Muscle of leg (tissue), 11 donors: ENCODE measurements around the gene FGGY. TPM values are rescaled to one million over a fixed set of nuclear protein-coding genes. Genes with fewer than 3 reads are reported as not detected.

Source experiments
- DNase-seq: peaks from one replicate; pipeline ENCODE4 v3.0.0; 2013
- H3K27ac ChIP-seq: one replicate; pipeline ENCODE4 v1.5.1; 2013; ENCODE audit warnings: mild to moderate bottlenecking, low read length, control low read depth
- H3K27me3 ChIP-seq: one replicate; pipeline ENCODE4 v1.6.1; 2013; ENCODE audit warnings: low read length; ENCODE audit not compliant: control insufficient read depth, insufficient read depth
- H3K36me3 ChIP-seq: one replicate; pipeline ENCODE4 v1.6.1; 2013; ENCODE audit warnings: low read length; ENCODE audit not compliant: control insufficient read depth, insufficient read depth
- H3K4me1 ChIP-seq: one replicate; pipeline ENCODE4 v1.6.1; 2013; ENCODE audit warnings: low read length; ENCODE audit not compliant: control insufficient read depth, insufficient read depth
- H3K4me3 ChIP-seq: one replicate; pipeline ENCODE4 v1.5.1; 2013; ENCODE audit warnings: low read length, control low read depth
- H3K9me3 ChIP-seq: replicated peaks from 2 replicates; pipeline ENCODE4 v1.6.1; 2013; ENCODE audit warnings: low read depth, low read length; ENCODE audit not compliant: control insufficient read depth
- WGBS: methylation state at CpG from one replicate; pipeline ENCODE4 v1.1.5; 2013; ENCODE audit warnings: missing lambda C conversion rate; ENCODE audit not compliant: insufficient coverage; 5-methylcytosine and 5-hydroxymethylcytosine counted together
- polyA plus RNA-seq, 8 donors: library from polyadenylated mRNA; unstranded; fragments of 120-200 nt; gene quantifications; one replicate each; pipeline versions ENCODE4 v1.2.1 to v1.2.3, GENCODE V29; 2013; ENCODE audit warnings: inconsistent platforms in 1 of 8, low replicate concordance in 1 of 8; ENCODE audit not compliant: insufficient read length in 8 of 8, insufficient read depth in 1 of 8
- total RNA-seq: library from RNA; stranded (reverse); fragments of 120-200 nt; gene quantifications from one replicate; pipeline ENCODE4 v1.2.4, GENCODE V29; 2013

FGGY gene
- total and polyA plus RNA-seq, 9 donors = 8.0 to 23.7 (median 12.7) TPM

- 47% methylated on average over 3 of the region's 4 CpGs for WGBS
- Histone ChIP-seq H3K4me3 (no peak overlapping the region), H3K27ac (peak overlapping the region; percentile 33), H3K4me1 (peaks cover 9% of the 10 kb centered on the region), H3K27me3 (no peaks in the 10 kb centered on the region), H3K9me3 (no peaks in the 10 kb centered on the region), H3K36me3 (no peaks in the 10 kb centered on the region)
- peak; percentile 37 for DNase-seq
Measured at GRCh38 chr1:59265622-59266021, 31.3 kb upstream of the FGGY start.

- Histone ChIP-seq H3K27ac (peak overlapping the region; percentile 62), H3K36me3 (no peaks in the 10 kb centered on the region), H3K4me1 (peaks cover 7% of the 10 kb centered on the region), H3K27me3 (no peaks in the 10 kb centered on the region), H3K4me3 (no peak overlapping the region), H3K9me3 (no peaks in the 10 kb centered on the region)
- WGBS = no CpG with 5 or more reads among the region's 4 CpGs
- peak; percentile 85 for DNase-seq
Measured at GRCh38 chr1:59266180-59266926, 30.5 kb upstream of the FGGY start.

- DNase-seq = no peak
- Histone ChIP-seq H3K4me3 (no peak overlapping the region), H3K36me3 (no peaks in the 10 kb centered on the region), H3K4me1 (peaks cover 5% of the 10 kb centered on the region), H3K9me3 (no peaks in the 10 kb centered on the region), H3K27me3 (no peaks in the 10 kb centered on the region), H3K27ac (peak overlapping the region; percentile 62)
Measured at GRCh38 chr1:59266927-59267293, 30.0 kb upstream of the FGGY start.

- no peaks in the 10 kb centered on the region for H3K36me3 ChIP-seq
- 100% methylated on average over 1 of the region's 1 CpG for WGBS
Measured at GRCh38 chr1:59268406-59268805, 28.5 kb upstream of the FGGY start.

GRCh38 chr1:59271561-59272260 lies 25.2 kb upstream of the FGGY start:
- Histone ChIP-seq H3K36me3 (no peaks in the 10 kb centered on the region), H3K27ac (no peak overlapping the region), H3K4me1 (peaks cover 2% of the 10 kb centered on the region), H3K9me3 (no peaks in the 10 kb centered on the region), H3K4me3 (no peak overlapping the region), H3K27me3 (no peaks in the 10 kb centered on the region)
- peak; percentile 75 for DNase-seq
- no CpG with 5 or more reads among the region's 2 CpGs for WGBS

More at GRCh38 chr1:59268406-59268805, 28.5 kb upstream of the FGGY start:
- no peak for DNase-seq
- Histone ChIP-seq H3K9me3 (no peaks in the 10 kb centered on the region), H3K27me3 (no peaks in the 10 kb centered on the region), H3K4me1 (peaks cover 5% of the 10 kb centered on the region), H3K27ac (no peak overlapping the region), H3K4me3 (no peak overlapping the region)

- no peaks in the 10 kb centered on the region for H3K9me3 ChIP-seq
- no peaks in the 10 kb centered on the region for H3K4me1 ChIP-seq
- H3K27ac ChIP-seq = no peak overlapping the region
- H3K36me3 ChIP-seq = no peaks in the 10 kb centered on the region
- no CpG with 5 or more reads among the region's 1 CpG for WGBS
- no peaks in the 10 kb centered on the region for H3K27me3 ChIP-seq
- no peak overlapping the region for H3K4me3 ChIP-seq
- peak; percentile 31 for DNase-seq
Measured at GRCh38 chr1:59272507-59272906, 24.4 kb upstream of the FGGY start.

GRCh38 chr1:59276439-59276851 lies 20.4 kb upstream of the FGGY start:
- Histone ChIP-seq H3K9me3 (no peaks in the 10 kb centered on the region), H3K4me3 (no peak overlapping the region), H3K36me3 (no peaks in the 10 kb centered on the region), H3K27me3 (no peaks in the 10 kb centered on the region), H3K4me1 (no peaks in the 10 kb centered on the region), H3K27ac (peak overlapping the region; percentile 10)
- WGBS = 33% methylated on average over 1 of the region's 3 CpGs
- DNase-seq = peak; percentile 60

- Histone ChIP-seq H3K27ac (no peak overlapping the region), H3K4me3 (no peak overlapping the region), H3K4me1 (no peaks in the 10 kb centered on the region), H3K27me3 (no peaks in the 10 kb centered on the region), H3K9me3 (no peaks in the 10 kb centered on the region), H3K36me3 (no peaks in the 10 kb centered on the region)
- no peak for DNase-seq
- WGBS = 100% methylated on average over 1 of the region's 2 CpGs
Measured at GRCh38 chr1:59278780-59279354, 18.0 kb upstream of the FGGY start.

- Histone ChIP-seq H3K27me3 (no peaks in the 10 kb centered on the region), H3K27ac (no peak overlapping the region), H3K9me3 (no peaks in the 10 kb centered on the region), H3K4me3 (no peak overlapping the region), H3K36me3 (no peaks in the 10 kb centered on the region), H3K4me1 (no peaks in the 10 kb centered on the region)
- WGBS = 58% methylated on average over 3 of the region's 5 CpGs
- no peak for DNase-seq
Measured at GRCh38 chr1:59279645-59280044, 17.2 kb upstream of the FGGY start.

GRCh38 chr1:59282951-59283350 lies 13.9 kb upstream of the FGGY start:
- Histone ChIP-seq H3K27ac (no peak overlapping the region), H3K4me1 (no peaks in the 10 kb centered on the region), H3K9me3 (no peaks in the 10 kb centered on the region), H3K4me3 (no peak overlapping the region), H3K27me3 (no peaks in the 10 kb centered on the region), H3K36me3 (no peaks in the 10 kb centered on the region)
- no peak for DNase-seq
- no CpG with 5 or more reads among the region's 1 CpG for WGBS
